ENCODE measurements around the gene KDM4D. TPM values are rescaled to one million over a fixed set of nuclear protein-coding genes. Genes with fewer than 3 reads are reported as not detected.

The KDM4D gene
- total and polyA plus RNA-seq, 4 donors, result 0.30 to 0.94 (median 0.76) TPM

GRCh38 chr11:95044010-95044409 lies 70.5 kb downstream of the KDM4D start:
- peaks cover 0 to 16% (median 0%) of the 10 kb centered on the region in 5 donors for H3K4me1 ChIP-seq (ENCODE audit: control insufficient read depth in 5 of 5, insufficient read depth in 5 of 5, low read length in 5 of 5)
- H3K27ac ChIP-seq (ENCODE audit: low read depth in 1 of 2, low read length in 1 of 2), result no peak overlapping the region
- no peaks in the 10 kb centered on the region for H3K27me3 ChIP-seq (ENCODE audit: control insufficient read depth in 3 of 3, insufficient read depth in 3 of 3, low read length in 2 of 3)
- DNase-seq (peak in 2 of 3 donors; percentile 42 to 45), ATAC-seq (ENCODE audit: insufficient read depth, low FRiP score) (no peak)
- peaks cover 0 to 2% (median 0%) of the 10 kb centered on the region in 4 donors for H3K9me3 ChIP-seq (ENCODE audit: control insufficient read depth in 4 of 4, insufficient read depth in 3 of 4, low read length in 3 of 4)
- H3K36me3 ChIP-seq (ENCODE audit: control insufficient read depth in 4 of 4, insufficient read depth in 4 of 4, low read length in 4 of 4), result no peaks in the 10 kb centered on the region
- WGBS, 2 donors, result 53 to 71% methylated on average over 4 of the region's 4 CpGs
- no peak for TF ChIP-seq CTCF (IDR thresholded peaks at IDR 0.05; ENCODE audit: control extremely low read depth, extremely low read depth)
- H3K4me3 ChIP-seq, result no peak overlapping the region
- no peak overlapping the region for H3K9ac ChIP-seq (ENCODE audit: insufficient read depth in 1 of 2, low read length in 2 of 2)

GRCh38 chr11:95045812-95046211 lies 72.3 kb downstream of the KDM4D start:
- no peak for TF ChIP-seq CTCF (IDR thresholded peaks at IDR 0.05; ENCODE audit: control extremely low read depth, extremely low read depth)
- H3K27ac ChIP-seq (ENCODE audit: low read depth in 1 of 2, low read length in 1 of 2), result no peak overlapping the region
- H3K36me3 ChIP-seq (ENCODE audit: control insufficient read depth in 4 of 4, insufficient read depth in 4 of 4, low read length in 4 of 4), result no peaks in the 10 kb centered on the region
- no peak for ATAC-seq (ENCODE audit: insufficient read depth, low FRiP score)
- DNase-seq, result no peak
- no peaks in the 10 kb centered on the region for H3K27me3 ChIP-seq (ENCODE audit: control insufficient read depth in 3 of 3, insufficient read depth in 3 of 3, low read length in 2 of 3)
- H3K4me3 ChIP-seq, result no peak overlapping the region
- peaks cover 0 to 2% (median 0%) of the 10 kb centered on the region in 4 donors for H3K9me3 ChIP-seq (ENCODE audit: control insufficient read depth in 4 of 4, insufficient read depth in 3 of 4, low read length in 3 of 4)
- H3K4me1 ChIP-seq (ENCODE audit: control insufficient read depth in 5 of 5, insufficient read depth in 5 of 5, low read length in 5 of 5), result peaks cover 0 to 16% (median 0%) of the 10 kb centered on the region in 5 donors
- H3K9ac ChIP-seq (ENCODE audit: insufficient read depth in 1 of 2, low read length in 2 of 2), result no peak overlapping the region

Other genes starting within 250 kb of the KDM4D start
- 10 to 100 TPM; 43.6 to 68.5 TPM for gene AMOTL1, start 205.4 kb upstream of the KDM4D start, total RNA-seq
- 10 to 100 TPM in 1 of 2 donors, 1 to 10 TPM in 1; 7.4 to 11.0 TPM for gene AMOTL1, start 205.4 kb upstream of the KDM4D start, polyA plus RNA-seq
- 10 to 100 TPM; 42.4 to 44.9 TPM for gene CWC15, start 153 bp upstream of the KDM4D start, total RNA-seq
- gene CWC15, start 153 bp upstream of the KDM4D start, polyA plus RNA-seq, result 100 to 1,000 TPM in 1 of 2 donors, 10 to 100 TPM in 1; 38.2 to 107 TPM
- gene KDM4E, start 51.5 kb downstream of the KDM4D start, total RNA-seq, result not detected
- gene KDM4E, start 51.5 kb downstream of the KDM4D start, polyA plus RNA-seq, result not detected
- gene KDM4F, start 75.7 kb downstream of the KDM4D start, total RNA-seq, result not detected
- not detected for gene KDM4F, start 75.7 kb downstream of the KDM4D start, polyA plus RNA-seq
- 10 to 100 TPM; 24.0 to 41.4 TPM for gene SRSF8, start 93.2 kb downstream of the KDM4D start, total RNA-seq
- 10 to 100 TPM; 22.6 to 49.0 TPM for gene SRSF8, start 93.2 kb downstream of the KDM4D start, polyA plus RNA-seq
- 10 to 100 TPM; 33.0 to 55.1 TPM for gene ENDOD1, start 116.1 kb downstream of the KDM4D start, total RNA-seq
- 10 to 100 TPM; 10.4 to 17.0 TPM for gene ENDOD1, start 116.1 kb downstream of the KDM4D start, polyA plus RNA-seq